Activated T-cell treated with anti-CD3 and anti-CD28 coated beads, Interleukin-2, amount 50 U/mL, for 24 hours (primary cell): Measurements from ENCODE around the gene NTM.

Experiments
- DNase-seq: peaks from one replicate; pipeline ENCODE4 v3.0.0-alpha.2; 2020
- H3K27ac Mint-ChIP-seq: 2 replicates; pipeline ENCODE4 v1.8.0; 2020; ENCODE audit warnings: mild to moderate bottlenecking, mixed read lengths
- H3K27me3 Mint-ChIP-seq: 2 replicates; pipeline ENCODE4 v1.8.0; 2020; ENCODE audit warnings: mixed read lengths
- H3K36me3 Mint-ChIP-seq: 2 replicates; pipeline ENCODE4 v1.8.0; 2020; ENCODE audit warnings: low read depth, mixed read lengths
- H3K4me1 Mint-ChIP-seq: 2 replicates; pipeline ENCODE4 v1.8.0; 2020; ENCODE audit warnings: low read depth, mixed read lengths
- H3K4me3 Mint-ChIP-seq: 2 replicates; pipeline ENCODE4 v1.8.0; 2020; ENCODE audit warnings: mild to moderate bottlenecking, moderate library complexity, mixed read lengths
- H3K9me3 Mint-ChIP-seq: 2 replicates; pipeline ENCODE4 v1.8.0; 2020; ENCODE audit warnings: mixed read lengths

The NTM gene

GRCh38 chr11:132254906-132255305 lies 884.5 kb downstream of the NTM start:
- no peaks in the 10 kb centered on the region for H3K4me1 Mint-ChIP-seq
- no peak overlapping the region for H3K4me3 Mint-ChIP-seq
- H3K9me3 Mint-ChIP-seq = no peaks in the 10 kb centered on the region
- no peak overlapping the region for H3K27ac Mint-ChIP-seq
- H3K36me3 Mint-ChIP-seq = no peaks in the 10 kb centered on the region
- DNase-seq = no peak
- H3K27me3 Mint-ChIP-seq = no peaks in the 10 kb centered on the region

- Mint-ChIP-seq H3K27me3 (no peaks in the 10 kb centered on the region), H3K4me1 (no peaks in the 10 kb centered on the region), H3K9me3 (no peaks in the 10 kb centered on the region), H3K27ac (no peak overlapping the region), H3K4me3 (no peak overlapping the region), H3K36me3 (no peaks in the 10 kb centered on the region)
- no peak for DNase-seq
These were observed 886.3 kb downstream of the NTM start for GRCh38 chr11:132256528-132257279.

- Mint-ChIP-seq H3K9me3 (no peaks in the 10 kb centered on the region), H3K36me3 (no peaks in the 10 kb centered on the region), H3K4me3 (no peak overlapping the region), H3K27me3 (no peaks in the 10 kb centered on the region), H3K4me1 (no peaks in the 10 kb centered on the region), H3K27ac (no peak overlapping the region)
- DNase-seq = no peak
These were observed 887.5 kb downstream of the NTM start for GRCh38 chr11:132257871-132258270.

- no peaks in the 10 kb centered on the region for H3K4me1 Mint-ChIP-seq
- no peak overlapping the region for H3K27ac Mint-ChIP-seq
- DNase-seq = no peak
- no peak overlapping the region for H3K4me3 Mint-ChIP-seq
- no peaks in the 10 kb centered on the region for H3K36me3 Mint-ChIP-seq
- no peaks in the 10 kb centered on the region for H3K27me3 Mint-ChIP-seq
- H3K9me3 Mint-ChIP-seq = no peaks in the 10 kb centered on the region
These were observed 888.5 kb downstream of the NTM start for GRCh38 chr11:132258875-132259274.

GRCh38 chr11:132260636-132261035 lies 890.2 kb downstream of the NTM start:
- Mint-ChIP-seq H3K4me3 (no peak overlapping the region), H3K27ac (no peak overlapping the region), H3K9me3 (no peaks in the 10 kb centered on the region), H3K27me3 (no peaks in the 10 kb centered on the region), H3K4me1 (no peaks in the 10 kb centered on the region), H3K36me3 (no peaks in the 10 kb centered on the region)
- no peak for DNase-seq

- no peak overlapping the region for H3K27ac Mint-ChIP-seq
- no peak overlapping the region for H3K4me3 Mint-ChIP-seq
- H3K9me3 Mint-ChIP-seq = no peaks in the 10 kb centered on the region
- H3K4me1 Mint-ChIP-seq = no peaks in the 10 kb centered on the region
- H3K27me3 Mint-ChIP-seq = no peaks in the 10 kb centered on the region
- H3K36me3 Mint-ChIP-seq = no peaks in the 10 kb centered on the region
- DNase-seq = no peak
These were observed 892.8 kb downstream of the NTM start for GRCh38 chr11:132263241-132263640.

- no peaks in the 10 kb centered on the region for H3K4me1 Mint-ChIP-seq
- H3K27ac Mint-ChIP-seq = no peak overlapping the region
- no peaks in the 10 kb centered on the region for H3K36me3 Mint-ChIP-seq
- H3K27me3 Mint-ChIP-seq = no peaks in the 10 kb centered on the region
- no peak for DNase-seq
- no peak overlapping the region for H3K4me3 Mint-ChIP-seq
- H3K9me3 Mint-ChIP-seq = no peaks in the 10 kb centered on the region
These were observed 893.5 kb downstream of the NTM start for GRCh38 chr11:132263875-132264274.

GRCh38 chr11:132264616-132265015 lies 894.2 kb downstream of the NTM start:
- Mint-ChIP-seq H3K9me3 (no peaks in the 10 kb centered on the region), H3K27me3 (no peaks in the 10 kb centered on the region)

GRCh38 chr11:132278801-132279574 lies 908.6 kb downstream of the NTM start:
- Mint-ChIP-seq H3K36me3 (no peaks in the 10 kb centered on the region), H3K27me3 (no peaks in the 10 kb centered on the region), H3K27ac (no peak overlapping the region), H3K4me1 (no peaks in the 10 kb centered on the region), H3K4me3 (no peak overlapping the region), H3K9me3 (no peaks in the 10 kb centered on the region)
- DNase-seq = no peak

More at GRCh38 chr11:132264616-132265015, 894.2 kb downstream of the NTM start:
- H3K36me3 Mint-ChIP-seq = no peaks in the 10 kb centered on the region
- no peak overlapping the region for H3K27ac Mint-ChIP-seq
- DNase-seq = no peak
- no peak overlapping the region for H3K4me3 Mint-ChIP-seq
- no peaks in the 10 kb centered on the region for H3K4me1 Mint-ChIP-seq

- Mint-ChIP-seq H3K27me3 (peaks cover 6% of the 10 kb centered on the region), H3K4me1 (no peaks in the 10 kb centered on the region), H3K9me3 (no peaks in the 10 kb centered on the region), H3K4me3 (no peak overlapping the region), H3K27ac (no peak overlapping the region), H3K36me3 (no peaks in the 10 kb centered on the region)
- DNase-seq = no peak
These were observed 913.6 kb downstream of the NTM start for GRCh38 chr11:132284048-132284447.

GRCh38 chr11:132284611-132285010 lies 914.2 kb downstream of the NTM start:
- H3K4me3 Mint-ChIP-seq = no peak overlapping the region
- H3K36me3 Mint-ChIP-seq = no peaks in the 10 kb centered on the region
- no peak for DNase-seq
- H3K9me3 Mint-ChIP-seq = no peaks in the 10 kb centered on the region
- no peak overlapping the region for H3K27ac Mint-ChIP-seq
- H3K27me3 Mint-ChIP-seq = peaks cover 6% of the 10 kb centered on the region
- H3K4me1 Mint-ChIP-seq = no peaks in the 10 kb centered on the region

- Mint-ChIP-seq H3K4me3 (no peak overlapping the region), H3K9me3 (no peaks in the 10 kb centered on the region), H3K27ac (no peak overlapping the region), H3K27me3 (peaks cover 6% of the 10 kb centered on the region), H3K4me1 (no peaks in the 10 kb centered on the region), H3K36me3 (no peaks in the 10 kb centered on the region)
- no peak for DNase-seq
These were observed 915.2 kb downstream of the NTM start for GRCh38 chr11:132285631-132286030.

GRCh38 chr11:132286106-132286505 lies 915.7 kb downstream of the NTM start:
- no peaks in the 10 kb centered on the region for H3K4me1 Mint-ChIP-seq
- H3K36me3 Mint-ChIP-seq = no peaks in the 10 kb centered on the region
- no peak for DNase-seq
- no peak overlapping the region for H3K27ac Mint-ChIP-seq
- no peaks in the 10 kb centered on the region for H3K9me3 Mint-ChIP-seq
- no peak overlapping the region for H3K4me3 Mint-ChIP-seq
- peaks cover 6% of the 10 kb centered on the region for H3K27me3 Mint-ChIP-seq

- no peak overlapping the region for H3K27ac Mint-ChIP-seq
- no peaks in the 10 kb centered on the region for H3K4me1 Mint-ChIP-seq
- DNase-seq = no peak
- H3K27me3 Mint-ChIP-seq = peaks cover 6% of the 10 kb centered on the region
- no peak overlapping the region for H3K4me3 Mint-ChIP-seq
- no peaks in the 10 kb centered on the region for H3K36me3 Mint-ChIP-seq
- H3K9me3 Mint-ChIP-seq = peaks cover 2% of the 10 kb centered on the region
These were observed 917.6 kb downstream of the NTM start for GRCh38 chr11:132288036-132288435.

- Mint-ChIP-seq H3K4me1 (no peaks in the 10 kb centered on the region), H3K27ac (no peak overlapping the region), H3K4me3 (no peak overlapping the region), H3K36me3 (no peaks in the 10 kb centered on the region), H3K27me3 (peaks cover 6% of the 10 kb centered on the region), H3K9me3 (peaks cover 2% of the 10 kb centered on the region)
- no peak for DNase-seq
These were observed 919.3 kb downstream of the NTM start for GRCh38 chr11:132289590-132290256.
